Left ventricle myocardium inferior (tissue), 1 donor: ENCODE data around the gene MACF1. TPM values are rescaled to one million over a fixed set of nuclear protein-coding genes. Genes with fewer than 3 reads are reported as not detected.

Source experiments
- DNase-seq: peaks from one replicate; pipeline ENCODE4 v3.0.0-alpha.2; 2020
- H3K27ac ChIP-seq: fragments of 200-600 bp; replicated peaks from 2 replicates; pipeline ENCODE4 v1.8.0; 2021
- H3K27me3 ChIP-seq: fragments of 200-600 bp; 2 replicates; pipeline ENCODE4 v1.8.0; 2021; ENCODE audit warnings: low read depth
- H3K36me3 ChIP-seq: fragments of 200-600 bp; 2 replicates; pipeline ENCODE4 v1.8.0; 2021
- H3K4me1 ChIP-seq: fragments of 200-600 bp; 2 replicates; pipeline ENCODE4 v1.8.0; 2021
- H3K4me3 ChIP-seq: fragments of 200-600 bp; 2 replicates; pipeline ENCODE4 v1.8.0; 2021; ENCODE audit warnings: mild to moderate bottlenecking, moderate library complexity
- H3K9me3 ChIP-seq: fragments of 200-600 bp; replicated peaks from 2 replicates; pipeline ENCODE4 v1.8.0; 2021
- intact Hi-C: fragments of 100-400 bp; cut with micrococcal nuclease; formaldehyde crosslinking; loops from one replicate; pipeline ENCODE4 v1.11.0; 2022
- total RNA-seq: library from RNA; stranded (reverse); fragmentation: NEBNext Ultra II Directional; extraction: Animal tissue kit (Norgen Biotek cat#: 25700); gene quantifications from one replicate; pipeline ENCODE4 v1.2.1, GENCODE V29; 2021
- TF ChIP-seq, protein P1 (sequence below): fragments of 200-600 bp; IDR thresholded peaks from 2 replicates; pipeline ENCODE4 v1.8.0; 2021; ENCODE audit warnings: antibody characterized with exemption, mild to moderate bottlenecking, borderline replicate concordance
- donor health status: DM: no; HTN: yes; CAD: no; lungs with severe emphysema.

The MACF1 gene
- total RNA-seq, 1 donor from 2014 or later, result 181 TPM

DNA sequence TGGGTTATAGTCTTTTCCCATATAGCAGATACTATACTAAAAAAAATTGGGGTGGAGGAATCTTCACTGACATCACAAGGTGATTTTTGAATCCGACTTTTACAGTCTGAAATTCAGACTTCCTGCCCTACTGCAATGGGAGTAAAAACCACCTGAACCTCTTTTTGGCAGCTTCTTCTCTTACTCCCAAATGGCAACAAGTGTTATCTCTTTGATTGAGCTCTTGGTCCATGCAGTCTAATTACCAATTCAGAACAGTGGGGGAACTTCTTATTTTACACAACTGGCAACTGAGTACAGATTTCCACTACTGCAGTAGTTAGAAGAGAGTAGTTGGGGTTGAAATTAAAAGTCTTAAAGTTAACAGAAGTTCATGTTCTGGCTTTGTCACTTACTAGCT, 62.3 kb downstream of the MACF1 start:
- TF ChIP-seq, protein P1, sequence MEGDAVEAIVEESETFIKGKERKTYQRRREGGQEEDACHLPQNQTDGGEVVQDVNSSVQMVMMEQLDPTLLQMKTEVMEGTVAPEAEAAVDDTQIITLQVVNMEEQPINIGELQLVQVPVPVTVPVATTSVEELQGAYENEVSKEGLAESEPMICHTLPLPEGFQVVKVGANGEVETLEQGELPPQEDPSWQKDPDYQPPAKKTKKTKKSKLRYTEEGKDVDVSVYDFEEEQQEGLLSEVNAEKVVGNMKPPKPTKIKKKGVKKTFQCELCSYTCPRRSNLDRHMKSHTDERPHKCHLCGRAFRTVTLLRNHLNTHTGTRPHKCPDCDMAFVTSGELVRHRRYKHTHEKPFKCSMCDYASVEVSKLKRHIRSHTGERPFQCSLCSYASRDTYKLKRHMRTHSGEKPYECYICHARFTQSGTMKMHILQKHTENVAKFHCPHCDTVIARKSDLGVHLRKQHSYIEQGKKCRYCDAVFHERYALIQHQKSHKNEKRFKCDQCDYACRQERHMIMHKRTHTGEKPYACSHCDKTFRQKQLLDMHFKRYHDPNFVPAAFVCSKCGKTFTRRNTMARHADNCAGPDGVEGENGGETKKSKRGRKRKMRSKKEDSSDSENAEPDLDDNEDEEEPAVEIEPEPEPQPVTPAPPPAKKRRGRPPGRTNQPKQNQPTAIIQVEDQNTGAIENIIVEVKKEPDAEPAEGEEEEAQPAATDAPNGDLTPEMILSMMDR, result no peak
- no peaks in the 10 kb centered on the region for H3K27me3 ChIP-seq
- peaks cover 69% of the 10 kb centered on the region for H3K4me1 ChIP-seq
- intact Hi-C loops, result no loop called here
- H3K36me3 ChIP-seq, result no peaks in the 10 kb centered on the region
- DNase-seq, result no peak
- H3K4me3 ChIP-seq, result no peak overlapping the region
- no peaks in the 10 kb centered on the region for H3K9me3 ChIP-seq
- no peak overlapping the region for H3K27ac ChIP-seq

DNA sequence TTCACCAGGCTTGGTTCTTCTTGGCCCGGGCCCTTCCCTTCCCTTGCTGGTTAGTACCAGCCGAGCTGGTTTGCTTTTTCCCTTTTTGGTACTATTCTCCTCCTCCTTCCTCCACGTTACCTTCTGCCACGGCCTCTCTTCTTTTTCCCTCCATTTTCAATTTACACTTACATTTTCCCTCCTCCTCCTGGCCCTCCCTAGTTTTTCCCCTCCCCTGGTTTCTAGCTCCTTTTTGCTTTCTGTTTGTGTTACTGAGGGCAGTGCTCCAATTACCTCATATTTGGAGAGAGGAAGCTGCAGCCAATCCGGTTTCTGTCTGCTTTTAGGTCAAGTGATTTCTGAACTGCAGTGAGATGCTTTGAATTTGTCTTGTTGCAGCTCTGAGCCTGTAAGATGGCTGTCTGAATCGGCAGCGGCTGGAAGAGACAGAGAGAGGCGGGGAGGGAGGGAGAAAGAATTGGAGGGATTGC, 63.7 kb downstream of the MACF1 start:
- TF ChIP-seq, protein P1, result no peak
- peaks cover 76% of the 10 kb centered on the region for H3K4me1 ChIP-seq
- no peaks in the 10 kb centered on the region for H3K9me3 ChIP-seq
- H3K27ac ChIP-seq, result peak overlapping the region; percentile 76
- peak overlapping the region; percentile 53 for H3K4me3 ChIP-seq
- no peaks in the 10 kb centered on the region for H3K27me3 ChIP-seq
- DNase-seq, result no peak
- intact Hi-C loops, result no loop called here
- no peaks in the 10 kb centered on the region for H3K36me3 ChIP-seq

DNA sequence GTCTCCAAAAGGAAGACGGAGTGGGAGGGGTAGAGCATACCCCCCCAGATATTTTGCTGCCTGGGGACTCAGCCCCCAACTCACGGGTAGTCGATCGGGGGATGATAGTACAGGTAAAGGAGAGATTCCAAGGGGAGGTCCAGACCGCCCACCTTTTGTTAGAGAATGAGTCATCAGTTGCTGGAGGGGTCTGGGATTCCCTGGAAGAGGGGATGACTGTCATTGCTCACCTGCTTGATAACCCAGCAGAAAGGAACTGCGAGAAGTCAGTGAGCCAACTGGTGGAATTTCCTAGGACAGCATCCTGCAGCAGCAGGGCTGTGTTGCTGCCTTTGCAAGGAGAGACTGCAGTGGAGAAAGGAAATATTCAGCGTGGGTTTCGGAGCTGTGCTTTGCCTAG, 64.4 kb downstream of the MACF1 start:
- H3K4me1 ChIP-seq, result peaks cover 83% of the 10 kb centered on the region

DNA sequence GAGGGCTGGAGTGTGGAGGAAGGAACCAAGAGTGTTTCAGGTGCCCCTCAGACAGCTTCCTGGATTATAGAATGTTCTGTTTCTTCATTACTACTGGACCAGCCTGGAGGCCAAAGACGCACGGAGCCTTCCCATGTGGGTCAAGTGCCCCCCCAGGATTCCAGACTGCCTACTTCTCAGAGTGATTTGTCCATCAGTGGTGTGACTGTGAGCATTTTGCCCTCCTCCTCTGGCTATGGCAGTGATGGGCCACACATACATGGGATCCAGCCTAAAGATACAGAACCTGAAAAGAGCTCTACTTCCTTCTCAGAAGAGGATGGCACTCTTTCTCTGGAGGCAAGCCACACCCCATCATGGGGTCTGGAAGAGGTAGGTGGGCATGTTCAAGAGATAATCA, 64.9 kb downstream of the MACF1 start:
- Histone ChIP-seq H3K4me3 (peak overlapping the region; percentile 53), H3K36me3 (no peaks in the 10 kb centered on the region), H3K27me3 (no peaks in the 10 kb centered on the region), H3K27ac (peak overlapping the region; percentile 76), H3K4me1 (peaks cover 84% of the 10 kb centered on the region), H3K9me3 (no peaks in the 10 kb centered on the region)
- TF ChIP-seq, protein P1, result no peak
- DNase-seq, result no peak
- intact Hi-C loops, result no loop called here

More for the DNA sequence above, 64.4 kb downstream of the MACF1 start:
- no peak for DNase-seq
- Histone ChIP-seq H3K4me3 (peak overlapping the region; percentile 53), H3K27ac (peak overlapping the region; percentile 76), H3K9me3 (no peaks in the 10 kb centered on the region), H3K36me3 (no peaks in the 10 kb centered on the region), H3K27me3 (no peaks in the 10 kb centered on the region)
- TF ChIP-seq, protein P1, result no peak
- intact Hi-C loops, result no loop called here

DNA sequence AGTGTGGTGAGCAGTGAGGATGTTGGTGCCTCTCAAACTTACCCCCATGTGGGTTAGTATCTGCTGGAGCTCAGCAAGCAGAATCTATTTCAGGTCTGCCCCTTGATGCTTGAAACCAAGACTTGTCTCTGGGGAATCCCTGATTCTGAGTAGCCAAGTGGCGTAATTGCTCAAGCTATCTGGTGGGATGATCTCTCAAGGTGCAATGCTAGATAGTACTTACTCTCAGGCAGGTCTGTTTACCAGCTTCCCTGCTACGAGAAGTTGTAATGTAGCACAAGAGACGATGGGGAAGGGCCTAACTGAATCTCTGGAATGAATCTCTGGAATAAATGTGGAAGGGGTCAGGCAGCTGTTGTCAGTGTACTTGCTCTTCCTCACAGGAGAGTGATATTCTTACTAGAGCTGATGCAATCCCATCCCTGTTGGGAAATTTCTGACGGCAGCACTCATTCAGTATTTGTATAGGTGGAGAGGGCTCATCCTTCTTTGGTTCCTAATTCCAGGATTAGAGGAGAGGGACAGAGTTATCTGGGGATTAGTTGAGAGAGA, 65.4 kb downstream of the MACF1 start:
- no peaks in the 10 kb centered on the region for H3K9me3 ChIP-seq
- H3K27ac ChIP-seq, result peak overlapping the region; percentile 76
- H3K4me1 ChIP-seq, result peaks cover 84% of the 10 kb centered on the region
- H3K4me3 ChIP-seq, result peak overlapping the region; percentile 53
- H3K36me3 ChIP-seq, result no peaks in the 10 kb centered on the region
- no peak for DNase-seq
- intact Hi-C loops, result no loop called here
- no peaks in the 10 kb centered on the region for H3K27me3 ChIP-seq
- TF ChIP-seq, protein P1, result no peak
